ENCODE data around the gene LDLRAD3. TPM values are rescaled to one million over a fixed set of nuclear protein-coding genes. Genes with fewer than 3 reads are reported as not detected.

The LDLRAD3 gene
- total RNA-seq, 1 donor from 2014 or later, result 18.2 TPM

- peaks cover 3% of the 10 kb centered on the region for H3K9me3 Mint-ChIP-seq (ENCODE audit: unreplicated experiment)
- no peaks in the 10 kb centered on the region for H3K36me3 Mint-ChIP-seq (ENCODE audit: unreplicated experiment)
- H3K4me1 Mint-ChIP-seq (ENCODE audit: unreplicated experiment), result peaks cover 25% of the 10 kb centered on the region
Measured at GRCh38 chr11:36026315-36026968, 82.6 kb downstream of the LDLRAD3 start.

GRCh38 chr11:36027731-36028130 is 83.9 kb downstream of the LDLRAD3 start:
- Mint-ChIP-seq H3K4me3 (ENCODE audit: unreplicated experiment) (no peak overlapping the region), H3K27ac (ENCODE audit: unreplicated experiment) (no peak overlapping the region), H3K9me3 (ENCODE audit: unreplicated experiment) (peaks cover 3% of the 10 kb centered on the region), H3K27me3 (ENCODE audit: unreplicated experiment) (no peaks in the 10 kb centered on the region), H3K36me3 (ENCODE audit: unreplicated experiment) (no peaks in the 10 kb centered on the region), H3K4me1 (ENCODE audit: unreplicated experiment) (peaks cover 34% of the 10 kb centered on the region)
- TF ChIP-seq CTCF (IDR thresholded peaks at IDR 0.05), result no peak
- DNase-seq (ENCODE audit: extremely low spot score, unreplicated experiment), result no peak

More at GRCh38 chr11:36026315-36026968, 82.6 kb downstream of the LDLRAD3 start:
- no peak for TF ChIP-seq CTCF (IDR thresholded peaks at IDR 0.05)
- DNase-seq (ENCODE audit: extremely low spot score, unreplicated experiment), result no peak
- Mint-ChIP-seq H3K27ac (ENCODE audit: unreplicated experiment) (no peak overlapping the region), H3K27me3 (ENCODE audit: unreplicated experiment) (no peaks in the 10 kb centered on the region), H3K4me3 (ENCODE audit: unreplicated experiment) (no peak overlapping the region)

GRCh38 chr11:36029616-36030015 is 85.8 kb downstream of the LDLRAD3 start:
- DNase-seq (ENCODE audit: extremely low spot score, unreplicated experiment), result no peak
- H3K36me3 Mint-ChIP-seq (ENCODE audit: unreplicated experiment), result no peaks in the 10 kb centered on the region

GRCh38 chr11:36030731-36031281 is 86.9 kb downstream of the LDLRAD3 start:
- peak overlapping the region; percentile 44 for H3K4me3 Mint-ChIP-seq (ENCODE audit: unreplicated experiment)
- H3K27me3 Mint-ChIP-seq (ENCODE audit: unreplicated experiment), result no peaks in the 10 kb centered on the region
- no peaks in the 10 kb centered on the region for H3K36me3 Mint-ChIP-seq (ENCODE audit: unreplicated experiment)
- DNase-seq (ENCODE audit: extremely low spot score, unreplicated experiment), result no peak
- peak overlapping the region; percentile 80 for H3K27ac Mint-ChIP-seq (ENCODE audit: unreplicated experiment)
- TF ChIP-seq CTCF (IDR thresholded peaks at IDR 0.05), result peak; percentile 12
- peaks cover 40% of the 10 kb centered on the region for H3K4me1 Mint-ChIP-seq (ENCODE audit: unreplicated experiment)
- H3K9me3 Mint-ChIP-seq (ENCODE audit: unreplicated experiment), result peaks cover 8% of the 10 kb centered on the region

More at GRCh38 chr11:36029616-36030015, 85.8 kb downstream of the LDLRAD3 start:
- no peak for TF ChIP-seq CTCF (IDR thresholded peaks at IDR 0.05)
- no peaks in the 10 kb centered on the region for H3K27me3 Mint-ChIP-seq (ENCODE audit: unreplicated experiment)
- no peak overlapping the region for H3K4me3 Mint-ChIP-seq (ENCODE audit: unreplicated experiment)
- H3K4me1 Mint-ChIP-seq (ENCODE audit: unreplicated experiment), result peaks cover 40% of the 10 kb centered on the region
- peaks cover 8% of the 10 kb centered on the region for H3K9me3 Mint-ChIP-seq (ENCODE audit: unreplicated experiment)
- no peak overlapping the region for H3K27ac Mint-ChIP-seq (ENCODE audit: unreplicated experiment)

GRCh38 chr11:36033082-36033751 is 89.4 kb downstream of the LDLRAD3 start:
- Mint-ChIP-seq H3K4me1 (ENCODE audit: unreplicated experiment) (peaks cover 44% of the 10 kb centered on the region), H3K27ac (ENCODE audit: unreplicated experiment) (no peak overlapping the region), H3K4me3 (ENCODE audit: unreplicated experiment) (no peak overlapping the region), H3K9me3 (ENCODE audit: unreplicated experiment) (peaks cover 5% of the 10 kb centered on the region), H3K27me3 (ENCODE audit: unreplicated experiment) (no peaks in the 10 kb centered on the region), H3K36me3 (ENCODE audit: unreplicated experiment) (peaks cover 3% of the 10 kb centered on the region)
- DNase-seq (ENCODE audit: extremely low spot score, unreplicated experiment), result no peak
- TF ChIP-seq CTCF (IDR thresholded peaks at IDR 0.05), result no peak
